Transverse colon (tissue), 4 donors: ENCODE results near the gene MRPL10. TPM values are rescaled to one million over a fixed set of nuclear protein-coding genes. Genes with fewer than 3 reads are reported as not detected.

ENCODE experiments used
- DNase-seq: peaks from one replicate; pipeline ENCODE4 v3.0.0-alpha.2; 2019
- H3K27ac ChIP-seq, 4 donors: fragments of 200-600 bp; sonication (generic); 2 replicates each; pipeline ENCODE4 v1.5.1; 2016 to 2018; ENCODE audit warnings: inconsistent platforms in 4 of 4
- H3K27me3 ChIP-seq: fragments of 200-600 bp; sonication (generic); 2 replicates; pipeline ENCODE4 v1.5.1; 2017; ENCODE audit warnings: inconsistent platforms
- H3K36me3 ChIP-seq, 4 donors: fragments of 200-600 bp; sonication (generic); 2 replicates each; pipeline ENCODE4 v1.5.1; 2017 to 2019; ENCODE audit warnings: inconsistent platforms in 4 of 4
- H3K4me1 ChIP-seq, 4 donors: fragments of 200-600 bp; sonication (generic); 2 replicates each; pipeline ENCODE4 v1.5.1; 2017 to 2020; ENCODE audit warnings: inconsistent platforms in 4 of 4
- H3K4me3 ChIP-seq, 4 donors: fragments of 200-600 bp; sonication (generic); 1 replicate in 1 of 4; 2 replicates in 3 of 4; pipeline versions ENCODE4 v1.5.1 to v1.6.1; 2017 to 2019; ENCODE audit warnings: inconsistent platforms in 4 of 4
- H3K9me3 ChIP-seq, 2 donors: fragments of 200-600 bp; sonication (generic); 2 replicates each; pipeline ENCODE4 v1.5.1; 2017 to 2019; ENCODE audit warnings: inconsistent platforms in 2 of 2
- CTCF ChIP-seq, 5 experiments: fragments of 200-600 bp in 3 of 5; fragments of 450-650 bp in 2 of 5; sonication (generic) in 3 of 5; IDR thresholded peaks; 1 replicate in 2 of 5; 2 replicates in 3 of 5; pipeline ENCODE4 v1.5.1; 2016 to 2017; ENCODE audit warnings: antibody characterized with exemption in 5 of 5, inconsistent platforms in 3 of 5, mild to moderate bottlenecking in 2 of 5, moderate library complexity in 1 of 5
- EP300 ChIP-seq: sonication (generic); formaldehyde crosslinking; IDR thresholded peaks from one replicate; pipeline ENCODE4 v1.6.1; 2017; ENCODE audit warnings: antibody characterized with exemption, low read depth
- POLR2A ChIP-seq: fragments of 450-650 bp; IDR thresholded peaks from one replicate; pipeline ENCODE4 v1.6.1; 2016; ENCODE audit warnings: antibody characterized with exemption, mild to moderate bottlenecking, moderate library complexity
- POLR2AphosphoS5 ChIP-seq, 3 donors: sonication (generic); formaldehyde crosslinking; IDR thresholded peaks; one replicate each; pipeline ENCODE4 v1.6.1; 2016; ENCODE audit warnings: antibody characterized with exemption in 3 of 3
- WGBS, 2 donors: methylation state at CpG; one replicate each; pipeline ENCODE4 v1.1.5; 2018; ENCODE audit warnings: low coverage in 1 of 2; 5-methylcytosine and 5-hydroxymethylcytosine counted together
- in situ Hi-C, 4 donors: fragments of 200-750 bp; cut with MboI; loops; one replicate each; pipeline versions ENCODE4 v1.15.0 to v1.15.1; 2017; ENCODE audit warnings: low sequenced_read_pairs in 3 of 4, low pct_ligation_motif_present in 1 of 4, low pct_unique_long_range_greater_than_20kb in 1 of 4
- intact Hi-C: fragments of 100-400 bp; cut with DNase I; formaldehyde crosslinking; loops from one replicate; pipeline ENCODE4 v1.15.1; 2023; ENCODE audit warnings: low total_unique reads
- total RNA-seq, 4 donors: library from RNA; depleted of rRNA; stranded (reverse); fragments of >200 nt; gene quantifications; one replicate each; pipeline ENCODE4 v1.1.0, GENCODE V29; 2016

MRPL10 gene
- total RNA-seq, 4 donors from 2014 or later: 12.9 to 41.8 (median 32.0) TPM

GRCh38 chr17:47870056-47870455 is 38.7 kb upstream of the MRPL10 start:
- Histone ChIP-seq H3K4me1 (peaks cover 0 to 4% (median under 1%) of the 10 kb centered on the region in 4 donors), H3K27ac (no peak overlapping the region), H3K9me3 (no peaks in the 10 kb centered on the region), H3K27me3 (peaks cover 57% of the 10 kb centered on the region), H3K4me3 (no peak overlapping the region), H3K36me3 (no peaks in the 10 kb centered on the region)
- WGBS, 2 donors: 18% methylated on average over 1 of the region's 1 CpG; no CpG with 5 or more reads in 1 of the 2 donors
- in situ Hi-C loops: no loop called here
- DNase-seq: no peak
- no peak for TF ChIP-seq CTCF (IDR thresholded peaks at IDR 0.05)
- no peak for TF ChIP-seq POLR2A
- TF ChIP-seq POLR2AphosphoS5 (IDR thresholded peaks at IDR 0.05): no peak
- TF ChIP-seq EP300: no peak
- intact Hi-C loops: no loop called here

DNA sequence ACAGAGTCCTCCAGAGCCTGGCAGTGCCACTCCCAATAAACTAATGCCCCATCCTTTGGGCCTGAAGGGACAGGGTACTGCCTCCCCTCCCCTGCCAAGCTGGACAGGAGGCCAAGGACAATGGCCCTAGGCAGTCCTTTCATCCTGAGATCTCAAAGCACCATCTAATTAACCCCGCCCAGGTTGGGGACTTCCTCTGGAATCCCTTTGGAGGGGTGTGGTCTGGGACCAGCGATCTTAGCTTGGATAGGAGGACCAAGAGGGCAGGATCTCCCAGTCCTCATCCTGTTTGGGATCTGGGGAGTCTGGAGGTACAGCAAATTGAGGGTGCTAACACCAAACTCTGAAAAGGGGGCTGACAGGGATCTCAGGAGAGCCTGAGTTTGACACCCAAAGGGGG is 37.8 kb upstream of the MRPL10 start:
- H3K9me3 ChIP-seq: no peaks in the 10 kb centered on the region
- no peak for DNase-seq
- no peak overlapping the region for H3K27ac ChIP-seq
- H3K36me3 ChIP-seq: no peaks in the 10 kb centered on the region
- in situ Hi-C loops: no loop called here
- 44% methylated on average over 2 of the region's 2 CpGs; no CpG with 5 or more reads in 1 of the 2 donors for WGBS, 2 donors
- H3K4me1 ChIP-seq: peaks cover 0 to 9% (median 3%) of the 10 kb centered on the region in 4 donors
- no peak overlapping the region for H3K4me3 ChIP-seq
- peaks cover 51% of the 10 kb centered on the region for H3K27me3 ChIP-seq
- intact Hi-C loops: no loop called here
- TF ChIP-seq POLR2AphosphoS5 (IDR thresholded peaks at IDR 0.05) (no peak), EP300 (no peak), POLR2A (no peak)

DNA sequence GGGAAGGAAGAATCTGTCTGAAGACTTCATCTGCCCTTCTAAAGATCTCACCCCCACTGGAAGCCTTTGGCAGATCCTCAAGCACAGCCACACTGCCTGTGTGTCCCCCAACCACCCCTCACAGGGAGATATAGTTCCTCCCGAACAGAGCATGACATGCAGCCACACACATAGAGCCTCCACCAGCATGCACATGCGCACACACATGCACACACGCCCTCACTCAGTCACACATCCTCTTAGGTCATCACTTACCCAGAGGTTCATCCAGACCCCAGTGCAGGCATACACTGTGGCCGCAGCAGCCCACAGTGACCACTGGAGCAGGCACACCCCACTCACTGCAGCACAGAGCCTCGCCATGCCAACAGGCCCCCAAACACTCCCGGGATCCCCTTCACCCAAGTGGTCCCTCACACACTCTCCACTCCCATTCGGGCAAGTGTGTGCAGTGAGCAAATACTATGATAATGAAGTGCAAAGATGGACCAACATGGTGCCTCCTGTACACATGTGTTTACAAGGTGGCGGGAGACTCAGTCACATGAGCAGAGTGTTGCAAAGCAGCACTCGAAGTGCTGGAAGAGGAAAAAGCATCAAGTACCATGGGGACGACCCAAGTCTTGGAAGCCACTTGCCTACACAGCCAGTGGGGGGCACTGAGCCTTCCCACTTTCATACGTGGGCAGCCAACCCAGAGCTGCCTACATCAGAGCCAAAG is 36.6 kb upstream of the MRPL10 start:
- no peak for DNase-seq

DNA sequence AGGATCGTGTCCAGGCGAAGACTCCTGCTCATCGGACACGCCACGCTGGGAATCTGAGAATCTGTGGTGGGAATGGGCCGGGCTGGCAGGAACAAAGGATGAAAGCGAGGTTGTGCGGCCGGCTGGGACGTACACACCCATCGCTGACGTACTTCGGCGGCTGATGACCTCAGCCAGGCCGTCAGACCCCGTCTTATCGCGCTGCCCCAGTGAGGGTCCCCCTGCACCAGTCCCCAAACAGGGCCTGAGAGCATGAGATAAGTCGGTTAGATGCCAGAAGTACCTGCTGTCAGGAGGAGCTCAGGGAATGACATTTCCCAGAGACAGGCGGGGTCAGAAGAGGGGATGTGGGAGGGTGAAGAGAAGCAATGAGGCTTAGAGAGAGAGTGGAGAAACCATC is 35.6 kb upstream of the MRPL10 start:
- WGBS, 2 donors: 90% methylated on average over 20 of the region's 20 CpGs; no CpG with 5 or more reads in 1 of the 2 donors
- in situ Hi-C loops: no loop called here
- Histone ChIP-seq H3K9me3 (no peaks in the 10 kb centered on the region), H3K36me3 (no peaks in the 10 kb centered on the region), H3K27ac (no peak overlapping the region), H3K4me1 (peaks cover 0 to 9% (median 3%) of the 10 kb centered on the region in 4 donors), H3K4me3 (no peak overlapping the region), H3K27me3 (peaks cover 34% of the 10 kb centered on the region)
- no peak for TF ChIP-seq POLR2A
- no peak for TF ChIP-seq POLR2AphosphoS5 (IDR thresholded peaks at IDR 0.05)
- TF ChIP-seq EP300: no peak
- no peak for TF ChIP-seq CTCF (IDR thresholded peaks at IDR 0.05)
- intact Hi-C loops: no loop called here
- DNase-seq: no peak

More for the DNA sequence above, 36.6 kb upstream of the MRPL10 start:
- Histone ChIP-seq H3K4me1 (peaks cover 0 to 9% (median 3%) of the 10 kb centered on the region in 4 donors), H3K27me3 (peaks cover 45% of the 10 kb centered on the region), H3K27ac (no peak overlapping the region), H3K36me3 (no peaks in the 10 kb centered on the region), H3K4me3 (no peak overlapping the region), H3K9me3 (no peaks in the 10 kb centered on the region)
- intact Hi-C loops: no loop called here
- no peak for TF ChIP-seq POLR2A
- TF ChIP-seq CTCF (IDR thresholded peaks at IDR 0.05): no peak
- TF ChIP-seq EP300: no peak
- no peak for TF ChIP-seq POLR2AphosphoS5 (IDR thresholded peaks at IDR 0.05)
- in situ Hi-C loops: no loop called here
- WGBS, 2 donors: 67 to 81% methylated on average over 3 to 11 of the region's 11 CpGs
